CD4-positive, alpha-beta T cell treated with Interleukin-2 at 100 ng/mL for 4 hours (primary cell): ENCODE data around the gene SHOC1.
"Not testable (repeated sequence)": the region's sequence is repeated elsewhere in the genome, so short reads cannot be mapped to it uniquely, and the experiment has no call there.

Experiments
- DNase-seq: peaks from one replicate; pipeline ENCODE4 v3.0.0-alpha.2; 2020; ENCODE audit warnings: low spot score

The SHOC1 gene

DNA sequence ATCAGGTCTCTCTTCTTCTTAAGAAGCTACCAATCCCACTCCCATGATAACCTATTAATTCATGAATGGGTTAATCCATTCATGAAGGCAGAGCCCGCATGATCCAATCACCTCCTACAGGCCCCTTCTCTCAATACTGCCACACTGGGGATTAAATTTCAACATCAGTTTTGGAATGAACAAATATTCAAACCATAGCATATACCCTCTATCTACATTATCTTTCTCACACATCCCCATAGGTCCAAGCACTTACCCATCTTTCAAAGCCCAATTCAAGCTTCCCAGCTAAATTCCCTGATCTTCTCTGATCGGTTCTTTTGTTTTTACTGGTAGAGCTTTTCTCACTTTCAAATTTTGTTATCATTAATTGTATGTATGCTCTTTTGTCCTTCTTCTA, 10.5 kb upstream of the SHOC1 start:
- DNase-seq: no peak

GRCh38 chr9:111804636-111805035, 9.9 kb upstream of the SHOC1 start:
- no peak for DNase-seq

GRCh38 chr9:111803924-111804323, 9.2 kb upstream of the SHOC1 start:
- no peak for DNase-seq

DNA sequence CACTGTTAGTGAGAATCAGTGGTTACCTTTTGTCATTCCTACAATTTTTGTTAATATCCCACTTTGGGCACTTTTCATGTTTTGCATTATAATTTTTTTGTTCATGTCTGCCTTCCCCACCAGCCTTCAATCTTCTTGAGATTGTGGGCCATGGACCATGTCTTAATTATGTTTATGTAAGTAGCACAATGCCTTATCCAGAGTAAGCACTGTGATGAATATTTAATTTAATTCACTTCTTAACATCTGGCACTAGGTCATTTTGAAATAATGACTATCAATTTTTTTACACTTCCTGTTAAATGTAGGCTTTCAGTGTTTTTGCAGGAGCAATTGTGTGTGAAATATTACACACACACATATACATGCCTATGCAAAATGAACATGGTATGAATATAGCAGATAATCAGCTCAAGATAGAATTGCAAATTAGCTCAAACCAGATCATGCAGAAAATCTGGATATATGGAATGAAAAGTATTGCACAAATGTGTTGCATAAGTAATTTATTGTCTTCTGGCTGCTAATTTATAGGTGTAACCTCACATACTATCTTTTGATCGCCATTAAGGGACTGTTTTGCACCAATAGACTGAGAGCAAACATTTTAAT, 5.3 kb upstream of the SHOC1 start:
- DNase-seq: no peak

DNA sequence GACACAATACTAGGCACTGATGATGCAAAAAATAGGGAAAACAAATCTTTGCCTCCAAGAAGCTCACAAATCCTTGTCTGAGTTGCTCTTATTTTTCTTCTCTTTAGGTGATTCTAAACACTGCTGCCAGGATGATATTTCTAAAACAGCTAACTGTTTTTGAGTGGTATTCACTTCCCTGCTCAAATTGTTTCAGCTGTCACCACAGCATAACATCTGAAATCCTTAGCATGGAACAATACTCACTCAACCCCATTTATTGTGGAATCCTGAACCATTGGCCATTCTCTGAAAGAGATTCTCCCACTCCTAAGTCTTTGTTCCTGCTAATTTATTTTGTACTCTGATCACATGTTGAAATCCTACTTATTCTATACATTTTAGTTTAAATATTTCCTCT, 4.8 kb upstream of the SHOC1 start:
- no peak for DNase-seq

DNA sequence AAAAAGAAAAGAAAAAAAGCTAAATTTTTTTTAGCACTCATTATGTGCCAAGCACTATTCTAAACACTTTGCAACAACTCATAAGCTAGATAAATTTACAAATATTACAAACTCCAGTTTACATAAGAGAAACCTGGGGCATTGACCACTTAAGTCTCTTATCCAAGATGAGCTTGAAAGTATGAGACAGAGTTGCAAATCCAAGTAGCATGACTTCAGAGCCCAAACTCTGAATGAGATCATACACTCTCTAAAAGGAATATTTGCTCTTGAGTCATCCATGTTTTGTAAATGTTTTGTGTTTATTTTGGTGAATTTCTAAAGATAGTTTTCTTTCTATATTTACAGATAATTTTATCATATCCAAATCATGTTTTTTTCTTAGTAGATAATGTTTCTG, 4.0 kb upstream of the SHOC1 start:
- DNase-seq: no peak

DNA sequence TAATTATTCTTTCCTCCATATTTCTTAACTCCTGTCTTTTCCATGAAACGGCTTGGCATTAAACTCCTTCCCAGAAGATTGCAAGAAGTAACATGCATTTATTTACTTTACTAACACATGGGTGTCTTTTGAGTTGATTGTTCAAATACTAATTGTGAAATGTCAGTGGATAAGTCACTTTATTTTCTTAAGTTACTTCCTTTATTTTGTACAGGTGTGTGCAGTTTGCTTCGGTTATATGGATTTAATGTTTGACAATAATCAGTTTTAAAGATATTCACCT, 761 bp upstream of the SHOC1 start:
- DNase-seq: no peak

GRCh38 chr9:111791821-111792220, 2.9 kb downstream of the SHOC1 start:
- DNase-seq: not testable (repeated sequence)

- no peak for DNase-seq
These were observed 4.9 kb downstream of the SHOC1 start for GRCh38 chr9:111789881-111790280.

GRCh38 chr9:111783857-111784256, 10.9 kb downstream of the SHOC1 start:
- DNase-seq: no peak

DNA sequence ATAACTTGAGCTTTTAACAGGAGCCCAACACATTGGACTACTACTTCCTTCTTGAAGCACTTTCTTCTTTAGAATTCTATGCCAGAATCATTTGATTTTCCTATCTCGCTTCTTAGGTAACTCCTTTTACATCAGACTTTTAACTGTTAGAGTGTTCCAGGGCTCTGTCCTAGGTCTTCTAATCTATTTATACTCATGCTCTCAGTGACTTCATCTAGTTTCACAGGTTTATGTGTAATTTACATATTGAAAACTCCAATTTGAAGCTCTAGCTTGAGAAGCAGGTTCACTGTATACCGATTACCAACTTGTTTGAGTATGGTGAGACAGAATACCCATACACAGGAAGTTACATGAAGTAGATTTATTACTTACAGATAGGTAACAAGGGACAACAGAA, 11.3 kb downstream of the SHOC1 start:
- DNase-seq: no peak

DNA sequence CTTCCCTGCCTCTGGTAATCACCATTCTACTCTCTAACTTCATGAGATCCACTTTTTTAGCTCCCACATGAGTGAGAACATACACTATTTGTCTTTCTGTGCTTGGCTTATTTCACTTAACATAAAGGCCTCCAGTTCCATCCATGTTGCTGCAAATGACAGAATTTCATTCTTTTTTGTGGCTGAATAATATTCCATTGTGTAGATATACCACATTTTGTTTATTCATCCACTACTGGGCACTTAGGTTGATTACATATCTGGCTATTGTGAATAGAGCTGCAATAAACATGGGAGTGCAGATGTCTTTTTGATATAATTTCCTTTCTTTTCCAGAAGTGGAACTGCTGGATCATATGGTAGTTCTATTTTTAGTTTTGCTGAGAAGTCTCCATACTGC, 28.7 kb downstream of the SHOC1 start:
- no peak for DNase-seq

GRCh38 chr9:111762556-111762955, 32.2 kb downstream of the SHOC1 start:
- no peak for DNase-seq

DNA sequence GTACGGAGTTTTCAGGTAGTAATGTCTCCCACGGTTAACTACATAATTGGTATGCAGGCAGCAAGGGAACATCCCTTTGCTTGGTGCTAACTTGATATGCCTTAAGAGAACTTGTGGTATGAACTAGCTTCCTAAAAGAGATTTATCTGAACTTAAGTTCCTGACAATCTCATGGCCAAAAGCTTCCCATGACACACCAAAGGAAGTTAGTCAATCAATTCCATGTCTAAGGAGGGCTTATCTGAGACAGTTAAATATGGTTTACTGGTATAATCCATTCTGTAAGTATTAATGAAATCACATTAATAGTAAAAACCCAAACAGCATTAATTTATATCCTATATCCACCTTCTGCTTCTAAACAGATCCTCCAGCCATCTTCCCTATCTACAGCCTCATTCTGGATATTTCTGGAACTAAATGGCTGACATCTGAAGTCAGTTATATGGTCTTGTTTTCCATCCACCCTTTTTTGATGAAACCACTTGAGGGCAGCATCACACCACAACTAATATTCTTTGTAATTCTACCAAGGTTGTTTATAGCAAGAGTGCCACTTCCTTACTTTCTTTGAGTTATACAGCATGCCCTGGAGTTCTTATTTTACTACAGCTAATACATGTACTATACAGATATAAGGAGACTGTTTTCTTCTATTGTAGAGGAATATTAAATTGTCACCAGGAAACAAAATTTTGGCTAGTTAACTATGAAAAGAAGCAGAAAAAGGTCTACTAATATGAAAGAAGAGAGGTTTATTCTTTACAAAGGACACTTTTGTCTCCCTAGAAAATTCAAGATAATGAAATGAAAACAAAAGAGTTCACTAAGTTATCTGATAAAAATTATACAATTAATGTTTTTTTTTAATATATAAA, 34.7 kb downstream of the SHOC1 start:
- peak; percentile 76 for DNase-seq

DNA sequence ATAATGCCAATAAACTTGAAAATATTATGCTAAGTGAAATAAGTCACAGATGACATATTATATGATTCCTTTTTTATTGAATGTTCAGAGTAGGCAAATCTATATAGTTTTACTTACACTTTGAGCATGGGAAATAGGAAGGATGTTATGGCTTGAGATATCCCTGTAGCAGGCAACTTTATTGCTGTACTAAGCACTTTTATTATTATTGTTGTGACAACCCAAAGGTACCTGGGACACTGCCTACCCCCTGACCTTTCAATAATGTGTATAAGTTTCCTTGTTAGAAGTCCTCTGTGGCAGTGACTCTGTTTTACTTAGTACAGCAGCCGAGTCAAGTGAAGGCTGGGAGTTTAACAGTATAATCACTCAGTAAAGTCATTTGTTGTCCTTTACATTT, 39.9 kb downstream of the SHOC1 start:
- DNase-seq: no peak

- DNase-seq: no peak
These were observed 42.3 kb downstream of the SHOC1 start for GRCh38 chr9:111752455-111752854.
